HG03378 (cell line): ENCODE measurements around the gene RAD52.
A peak's percentile ranks its signal among the peaks of the same experiment; 100 is the strongest.

Source experiments
- ATAC-seq: cut with Tn5 transposase; IDR thresholded peaks from one replicate; pipeline ENCODE4 v1.9.1; 2021; ENCODE audit warnings: mild to moderate bottlenecking, moderate library complexity; ENCODE audit not compliant: unreplicated experiment

The RAD52 gene

GRCh38 chr12:949453-950191 lies at the start of gene RAD52:
RAD52 (minus strand) TSS chr12:949694; CDS start chr12:933058, 16,636 bp downstream.
- ATAC-seq, result peak; percentile 81

GRCh38 chr12:998020-998874 lies 48.8 kb upstream of the RAD52 start:
- no peak for ATAC-seq

GRCh38 chr12:997505-997904 lies 48.0 kb upstream of the RAD52 start:
- no peak for ATAC-seq

- ATAC-seq, result no peak
Measured at GRCh38 chr12:996881-997280, 47.4 kb upstream of the RAD52 start.

- ATAC-seq, result no peak
Measured at GRCh38 chr12:992647-993046, 43.2 kb upstream of the RAD52 start.

- ATAC-seq, result no peak
Measured at GRCh38 chr12:991350-992333, 42.1 kb upstream of the RAD52 start.

- no peak for ATAC-seq
Measured at GRCh38 chr12:990661-991349, 41.3 kb upstream of the RAD52 start, which contains the start of gene ERC1. ERC1 (plus strand) TSS chr12:991223; CDS start chr12:1027904, 36,681 bp downstream.

- ATAC-seq, result no peak
Measured at GRCh38 chr12:989751-990660, 40.5 kb upstream of the RAD52 start.

- no peak for ATAC-seq
Measured at GRCh38 chr12:989051-989450, 39.6 kb upstream of the RAD52 start.

GRCh38 chr12:988646-989045 lies 39.2 kb upstream of the RAD52 start:
- ATAC-seq, result no peak

- ATAC-seq, result no peak
Measured at GRCh38 chr12:981961-982360, 32.5 kb upstream of the RAD52 start.

GRCh38 chr12:981176-981828 lies 31.8 kb upstream of the RAD52 start:
- ATAC-seq, result no peak

GRCh38 chr12:979349-979748 lies 29.9 kb upstream of the RAD52 start:
- ATAC-seq, result no peak

- ATAC-seq, result no peak
Measured at GRCh38 chr12:977156-977555, 27.7 kb upstream of the RAD52 start.

- ATAC-seq, result no peak
Measured at GRCh38 chr12:976644-977043, 27.1 kb upstream of the RAD52 start.

- no peak for ATAC-seq
Measured at GRCh38 chr12:974271-974862, 24.9 kb upstream of the RAD52 start.

- no peak for ATAC-seq
Measured at GRCh38 chr12:971991-972390, 22.5 kb upstream of the RAD52 start.

- ATAC-seq, result no peak
Measured at GRCh38 chr12:969821-970220, 20.3 kb upstream of the RAD52 start.
